Measurements from ENCODE around the gene CPT1C. TPM values are rescaled to one million over a fixed set of nuclear protein-coding genes. Genes with fewer than 3 reads are reported as not detected.

Gene CPT1C
- total and polyA plus RNA-seq, 2 of the 8 experiments (the other 6 are each of a cell fraction or from before 2014, with no cell fraction given): 79.6 to 91.8 TPM

- TF ChIP-seq RXRA (IDR thresholded peaks at IDR 0.05; ENCODE audit: insufficient read depth, low read depth, low read length) (no peak), SUZ12 (IDR thresholded peaks at IDR 0.05; ENCODE audit: low read length) (no peak), JUN (IDR thresholded peaks at IDR 0.05; ENCODE audit: low read depth, low read length) (no peak), EGR1 (IDR thresholded peaks at IDR 0.05; ENCODE audit: borderline replicate concordance, low read depth, low read length) (no peak), YY1 (IDR thresholded peaks at IDR 0.05; ENCODE audit: low read depth, low read length) (no peak), ATF2 (IDR thresholded peaks at IDR 0.05; ENCODE audit: low read length) (no peak), POU5F1 (IDR thresholded peaks at IDR 0.05; ENCODE audit: low read depth, low read length) (no peak)
Observed at GRCh38 chr19:49651029-49651819, 39.7 kb upstream of the CPT1C start (continued).

Data from H1 (cell line).